Activated naive CD8-positive, alpha-beta T cell treated with anti-CD3 and anti-CD28 coated beads, Interleukin-2, amount 10 ng/mL, durations not matched to agents 7 days and 5 days (primary cell): Measurements from ENCODE around the gene CIB4. TPM values are rescaled to one million over a fixed set of nuclear protein-coding genes. Genes with fewer than 3 reads are reported as not detected.
"Not testable (repeated sequence)": the region's sequence is repeated elsewhere in the genome, so short reads cannot be mapped to it uniquely, and the experiment has no call there.

Experiments
- ATAC-seq: fragments of 150-1000 bp; cut with Tn5 transposase; one replicate; pipeline ENCODE4 v1.10.0; 2021; ENCODE audit warnings: low read depth, moderate library complexity
- POLR2A ChIA-PET: fragments of 350-600 bp; sonication (Branson Sonifier 250); formaldehyde crosslinking; loops from one replicate; lab custom pipeline; 2021; ENCODE audit warnings: antibody characterized with exemption; lab: Charles Lee
- DNase-seq: peaks from one replicate; pipeline ENCODE4 v3.0.0; 2021
- H3K27ac Mint-ChIP-seq: one replicate; pipeline ENCODE4 v1.8.0; 2022; ENCODE audit warnings: mild to moderate bottlenecking, mixed read lengths
- H3K27me3 Mint-ChIP-seq: one replicate; pipeline ENCODE4 v1.8.0; 2022; ENCODE audit warnings: mild to moderate bottlenecking, moderate library complexity, mixed read lengths
- H3K36me3 Mint-ChIP-seq: one replicate; pipeline ENCODE4 v1.8.0; 2021; ENCODE audit warnings: mild to moderate bottlenecking, mixed read lengths
- H3K4me1 Mint-ChIP-seq: one replicate; pipeline ENCODE4 v1.8.0; 2021; ENCODE audit warnings: mixed read lengths
- H3K4me3 Mint-ChIP-seq: one replicate; pipeline ENCODE4 v1.8.0; 2022; ENCODE audit warnings: mild to moderate bottlenecking, moderate library complexity, mixed read lengths
- H3K9me3 Mint-ChIP-seq: one replicate; pipeline ENCODE4 v1.8.0; 2021; ENCODE audit warnings: mixed read lengths
- total RNA-seq, 2 experiments: library from RNA; stranded (reverse); gene quantifications; one replicate each; pipeline ENCODE4 v1.2.3, GENCODE V29; 2021

The CIB4 gene
- total RNA-seq, 2 experiments from 2014 or later, result not detected

GRCh38 chr2:26573241-26573925 is 67.8 kb downstream of the CIB4 start:
- Mint-ChIP-seq H3K27me3 (peaks cover 17% of the 10 kb centered on the region), H3K9me3 (no peaks in the 10 kb centered on the region), H3K4me3 (no peak overlapping the region), H3K4me1 (peaks cover 4% of the 10 kb centered on the region), H3K36me3 (no peaks in the 10 kb centered on the region), H3K27ac (no peak overlapping the region)
- POLR2A ChIA-PET, result no interaction called here
- ATAC-seq (no peak), DNase-seq (no peak)

- peaks cover 18% of the 10 kb centered on the region for H3K27me3 Mint-ChIP-seq
- ATAC-seq (no peak), DNase-seq (peak; percentile 14)
- H3K27ac Mint-ChIP-seq, result no peak overlapping the region
- POLR2A ChIA-PET, result no interaction called here
- no peaks in the 10 kb centered on the region for H3K36me3 Mint-ChIP-seq
- H3K4me3 Mint-ChIP-seq, result no peak overlapping the region
- no peaks in the 10 kb centered on the region for H3K9me3 Mint-ChIP-seq
- H3K4me1 Mint-ChIP-seq, result peaks cover 1% of the 10 kb centered on the region
Observed at GRCh38 chr2:26572591-26572990, 68.6 kb downstream of the CIB4 start.

- DNase-seq, result peak; percentile 13
- Mint-ChIP-seq H3K4me1 (no peaks in the 10 kb centered on the region), H3K27me3 (peaks cover 20% of the 10 kb centered on the region), H3K4me3 (no peak overlapping the region), H3K36me3 (no peaks in the 10 kb centered on the region), H3K27ac (no peak overlapping the region), H3K9me3 (no peaks in the 10 kb centered on the region)
- POLR2A ChIA-PET, result no interaction called here
- no peak for ATAC-seq
Observed at GRCh38 chr2:26571316-26571715, 69.8 kb downstream of the CIB4 start.

GRCh38 chr2:26570083-26570430 is 71.1 kb downstream of the CIB4 start:
- no peak overlapping the region for H3K27ac Mint-ChIP-seq
- H3K4me3 Mint-ChIP-seq, result no peak overlapping the region
- no peaks in the 10 kb centered on the region for H3K36me3 Mint-ChIP-seq
- no peaks in the 10 kb centered on the region for H3K4me1 Mint-ChIP-seq
- peaks cover 24% of the 10 kb centered on the region for H3K27me3 Mint-ChIP-seq
- DNase-seq, result no peak
- POLR2A ChIA-PET, result no interaction called here
- H3K9me3 Mint-ChIP-seq, result no peaks in the 10 kb centered on the region
- no peak for ATAC-seq

GRCh38 chr2:26569216-26570082 is 71.7 kb downstream of the CIB4 start:
- H3K36me3 Mint-ChIP-seq, result no peaks in the 10 kb centered on the region
- H3K27me3 Mint-ChIP-seq, result peaks cover 27% of the 10 kb centered on the region
- H3K27ac Mint-ChIP-seq, result no peak overlapping the region
- POLR2A ChIA-PET, result no interaction called here
- no peak overlapping the region for H3K4me3 Mint-ChIP-seq
- no peaks in the 10 kb centered on the region for H3K4me1 Mint-ChIP-seq
- no peaks in the 10 kb centered on the region for H3K9me3 Mint-ChIP-seq
- DNase-seq, result peak; percentile 9
- no peak for ATAC-seq

- H3K36me3 Mint-ChIP-seq, result no peaks in the 10 kb centered on the region
- no peaks in the 10 kb centered on the region for H3K4me1 Mint-ChIP-seq
- H3K27ac Mint-ChIP-seq, result no peak overlapping the region
- ATAC-seq (no peak), DNase-seq (peak; percentile 11)
- H3K4me3 Mint-ChIP-seq, result no peak overlapping the region
- POLR2A ChIA-PET, result no interaction called here
- peaks cover 38% of the 10 kb centered on the region for H3K27me3 Mint-ChIP-seq
- H3K9me3 Mint-ChIP-seq, result no peaks in the 10 kb centered on the region
Observed at GRCh38 chr2:26568076-26568890, 72.9 kb downstream of the CIB4 start.

- no peaks in the 10 kb centered on the region for H3K36me3 Mint-ChIP-seq
- POLR2A ChIA-PET, result no interaction called here
- H3K27ac Mint-ChIP-seq, result no peak overlapping the region
- ATAC-seq (no peak), DNase-seq (peak; percentile 20)
- no peak overlapping the region for H3K4me3 Mint-ChIP-seq
- H3K4me1 Mint-ChIP-seq, result peaks cover 1% of the 10 kb centered on the region
- no peaks in the 10 kb centered on the region for H3K9me3 Mint-ChIP-seq
- H3K27me3 Mint-ChIP-seq, result peaks cover 44% of the 10 kb centered on the region
Observed at GRCh38 chr2:26567534-26567933, 73.6 kb downstream of the CIB4 start.

GRCh38 chr2:26566731-26567130 is 74.4 kb downstream of the CIB4 start:
- H3K27me3 Mint-ChIP-seq, result peaks cover 44% of the 10 kb centered on the region
- POLR2A ChIA-PET, H3K36me3 Mint-ChIP-seq, H3K27ac Mint-ChIP-seq, H3K4me3 Mint-ChIP-seq, DNase-seq, H3K4me1 Mint-ChIP-seq, H3K9me3 Mint-ChIP-seq, ATAC-seq: not testable (repeated sequence)

GRCh38 chr2:26566081-26566375 is 75.1 kb downstream of the CIB4 start:
- POLR2A ChIA-PET, result no interaction called here
- H3K4me1 Mint-ChIP-seq, result peaks cover 2% of the 10 kb centered on the region
- H3K4me3 Mint-ChIP-seq, result no peak overlapping the region
- H3K27me3 Mint-ChIP-seq, result peaks cover 51% of the 10 kb centered on the region
- ATAC-seq (no peak), DNase-seq (no peak)
- no peaks in the 10 kb centered on the region for H3K36me3 Mint-ChIP-seq
- no peak overlapping the region for H3K27ac Mint-ChIP-seq
- H3K9me3 Mint-ChIP-seq, result no peaks in the 10 kb centered on the region

- ATAC-seq, result no peak
- DNase-seq, result no peak
- H3K27me3 Mint-ChIP-seq, result peaks cover 66% of the 10 kb centered on the region
- H3K4me1 Mint-ChIP-seq, result peaks cover 2% of the 10 kb centered on the region
- POLR2A ChIA-PET, result interaction anchor here (0.9 kb wide), 1 partner anchor 217 kb away, joined by 3 read pairs; the partner anchor contains the start of gene ADGRF3
- H3K36me3 Mint-ChIP-seq, result no peaks in the 10 kb centered on the region
- H3K4me3 Mint-ChIP-seq, result no peak overlapping the region
- no peak overlapping the region for H3K27ac Mint-ChIP-seq
- H3K9me3 Mint-ChIP-seq, result no peaks in the 10 kb centered on the region
Observed at GRCh38 chr2:26564121-26564644, 77.0 kb downstream of the CIB4 start.

GRCh38 chr2:26563686-26564085 is 77.5 kb downstream of the CIB4 start:
- peaks cover 70% of the 10 kb centered on the region for H3K27me3 Mint-ChIP-seq
- POLR2A ChIA-PET, result interaction anchor here (0.9 kb wide), 1 partner anchor 217 kb away, joined by 3 read pairs; the partner anchor contains the start of gene ADGRF3
- H3K4me3 Mint-ChIP-seq, result no peak overlapping the region
- DNase-seq, result no peak
- no peaks in the 10 kb centered on the region for H3K9me3 Mint-ChIP-seq
- H3K36me3 Mint-ChIP-seq, result no peaks in the 10 kb centered on the region
- H3K27ac Mint-ChIP-seq, result no peak overlapping the region
- H3K4me1 Mint-ChIP-seq, result peaks cover 2% of the 10 kb centered on the region
- ATAC-seq, result no peak

- Mint-ChIP-seq H3K36me3 (no peaks in the 10 kb centered on the region), H3K4me1 (peaks cover 2% of the 10 kb centered on the region), H3K27ac (no peak overlapping the region), H3K9me3 (no peaks in the 10 kb centered on the region), H3K27me3 (peaks cover 71% of the 10 kb centered on the region), H3K4me3 (peak overlapping the region; percentile 30)
- no peak for ATAC-seq
- peak; percentile 33 for DNase-seq
- POLR2A ChIA-PET, result interaction anchor here (0.9 kb wide), 1 partner anchor 216 kb away, joined by 3 read pairs; the partner anchor contains the start of gene ADGRF3
Observed at GRCh38 chr2:26562811-26563645, 78.1 kb downstream of the CIB4 start.
